ENCODE data around the gene MX1. TPM values are rescaled to one million over a fixed set of nuclear protein-coding genes. Genes with fewer than 3 reads are reported as not detected.

The MX1 gene
- total and polyA plus RNA-seq, 12 donors = 14.0 to 44.4 (median 26.4) TPM

- intact Hi-C loops (cut with DNase I) = no loop called here
- no peak for DNase-seq
- H3K27me3 ChIP-seq = no peaks in the 10 kb centered on the region
- no peaks in the 10 kb centered on the region for H3K4me1 ChIP-seq (replicated peaks in 1 of 2)
- TF ChIP-seq CTCF (IDR thresholded peaks at IDR 0.05) = no peak
- no peak for TF ChIP-seq POLR2A (IDR thresholded peaks at IDR 0.05)
- 84 to 90% (median 88%) methylated on average over 6 of the region's 6 CpGs for WGBS, 4 donors
- H3K9me3 ChIP-seq (replicated peaks in 1 of 3) = no peaks in the 10 kb centered on the region
- H3K27ac ChIP-seq = no peak overlapping the region
- H3K4me3 ChIP-seq = no peak overlapping the region
- H3K36me3 ChIP-seq (replicated peaks in 1 of 2) = no peaks in the 10 kb centered on the region
Observed at GRCh38 chr21:41487082-41487481, 61.0 kb downstream of the MX1 start.

- Histone ChIP-seq H3K9me3 (replicated peaks in 1 of 3) (no peaks in the 10 kb centered on the region), H3K27me3 (no peaks in the 10 kb centered on the region), H3K4me1 (replicated peaks in 1 of 2) (no peaks in the 10 kb centered on the region), H3K27ac (no peak overlapping the region), H3K4me3 (no peak overlapping the region), H3K36me3 (replicated peaks in 1 of 2) (no peaks in the 10 kb centered on the region)
- TF ChIP-seq CTCF (IDR thresholded peaks at IDR 0.05) (no peak), POLR2A (IDR thresholded peaks at IDR 0.05) (no peak)
- peak in 5 of 7 donors; percentile 13 to 49 (median 22) for DNase-seq
- WGBS, 4 donors = 49 to 67% (median 63%) methylated on average over 14 of the region's 14 CpGs
- intact Hi-C loops (cut with DNase I) = no loop called here
Observed at GRCh38 chr21:41488080-41488479, 62.0 kb downstream of the MX1 start.

- no peaks in the 10 kb centered on the region for H3K27me3 ChIP-seq
- H3K4me3 ChIP-seq = no peak overlapping the region
- no peaks in the 10 kb centered on the region for H3K36me3 ChIP-seq (replicated peaks in 1 of 2)
- no peaks in the 10 kb centered on the region for H3K9me3 ChIP-seq (replicated peaks in 1 of 3)
- no peak for DNase-seq
- intact Hi-C loops (cut with DNase I) = no loop called here
- no peak overlapping the region for H3K27ac ChIP-seq
- H3K4me1 ChIP-seq (replicated peaks in 1 of 2) = no peaks in the 10 kb centered on the region
- 57 to 68% (median 59%) methylated on average over 7 of the region's 7 CpGs for WGBS, 4 donors
- TF ChIP-seq POLR2A (IDR thresholded peaks at IDR 0.05) = no peak
- no peak for TF ChIP-seq CTCF (IDR thresholded peaks at IDR 0.05)
Observed at GRCh38 chr21:41489329-41489728, 63.3 kb downstream of the MX1 start.

GRCh38 chr21:41490330-41490729, 64.3 kb downstream of the MX1 start:
- no peak for TF ChIP-seq CTCF (IDR thresholded peaks at IDR 0.05)
- no peak for TF ChIP-seq POLR2A (IDR thresholded peaks at IDR 0.05)
- Histone ChIP-seq H3K4me3 (no peak overlapping the region), H3K27me3 (no peaks in the 10 kb centered on the region), H3K9me3 (replicated peaks in 1 of 3) (no peaks in the 10 kb centered on the region), H3K36me3 (replicated peaks in 1 of 2) (no peaks in the 10 kb centered on the region), H3K4me1 (replicated peaks in 1 of 2) (no peaks in the 10 kb centered on the region), H3K27ac (no peak overlapping the region)
- intact Hi-C loops (cut with DNase I) = no loop called here
- WGBS, 4 donors = 61 to 76% (median 66%) methylated on average over 4 of the region's 4 CpGs
- no peak for DNase-seq

Data from adrenal gland (tissue), 12 donors.